T-helper 1 cell treated with Interleukin-12 subunit alpha and Interleukin-12 subunit beta and Interleukin-4 antibody, amounts not matched to agents 30 μg/mL and 1 μg/mL, for 36 hours (primary cell): ENCODE data around the gene ZNHIT2.

Experiments used
- H3K27ac Mint-ChIP-seq: one replicate; pipeline ENCODE4 v1.8.0; 2021; ENCODE audit warnings: mild to moderate bottlenecking, mixed read lengths
- H3K27me3 Mint-ChIP-seq: one replicate; pipeline ENCODE4 v1.8.0; 2021; ENCODE audit warnings: low read depth, mixed read lengths
- H3K36me3 Mint-ChIP-seq: one replicate; pipeline ENCODE4 v1.8.0; 2021; ENCODE audit warnings: low read depth, mixed read lengths
- H3K4me1 Mint-ChIP-seq: one replicate; pipeline ENCODE4 v1.8.0; 2021; ENCODE audit warnings: low read depth, mixed read lengths
- H3K4me3 Mint-ChIP-seq: one replicate; pipeline ENCODE4 v1.8.0; 2021; ENCODE audit warnings: mild to moderate bottlenecking, moderate library complexity, mixed read lengths
- H3K9me3 Mint-ChIP-seq: one replicate; pipeline ENCODE4 v1.8.0; 2021; ENCODE audit warnings: mixed read lengths

Gene ZNHIT2

DNA sequence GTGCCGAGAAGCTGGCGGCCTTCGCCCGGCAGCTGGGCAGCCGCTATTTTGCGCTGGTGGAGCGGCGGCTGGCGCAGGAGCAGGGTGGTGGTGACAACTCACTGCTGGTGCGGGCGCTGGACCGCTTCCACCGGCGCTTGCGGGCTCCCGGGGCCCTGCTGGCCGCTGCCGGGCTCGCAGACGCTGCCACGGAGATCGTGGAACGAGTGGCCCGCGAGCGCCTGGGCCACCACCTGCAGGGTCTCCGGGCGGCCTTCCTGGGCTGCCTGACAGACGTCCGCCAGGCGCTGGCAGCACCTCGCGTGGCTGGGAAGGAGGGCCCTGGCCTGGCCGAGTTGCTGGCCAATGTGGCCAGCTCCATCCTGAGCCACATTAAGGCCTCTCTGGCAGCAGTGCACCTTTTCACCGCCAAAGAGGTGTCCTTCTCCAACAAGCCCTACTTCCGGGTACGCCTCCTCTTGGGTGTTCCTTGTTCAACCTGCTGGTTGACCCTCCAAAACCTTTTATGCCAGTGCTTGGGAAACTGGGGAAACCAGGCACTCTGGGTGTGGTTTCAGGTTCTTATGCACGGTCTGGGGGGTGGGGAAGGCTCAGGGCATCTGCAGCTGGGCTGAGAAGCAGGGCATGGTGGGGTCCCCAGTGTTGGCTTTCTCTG, 8.9 kb downstream of the ZNHIT2 start:
- Mint-ChIP-seq H3K27ac (no peak overlapping the region), H3K4me3 (no peak overlapping the region), H3K27me3 (no peaks in the 10 kb centered on the region), H3K9me3 (no peaks in the 10 kb centered on the region), H3K4me1 (peaks cover 27% of the 10 kb centered on the region), H3K36me3 (peaks cover 15% of the 10 kb centered on the region)

DNA sequence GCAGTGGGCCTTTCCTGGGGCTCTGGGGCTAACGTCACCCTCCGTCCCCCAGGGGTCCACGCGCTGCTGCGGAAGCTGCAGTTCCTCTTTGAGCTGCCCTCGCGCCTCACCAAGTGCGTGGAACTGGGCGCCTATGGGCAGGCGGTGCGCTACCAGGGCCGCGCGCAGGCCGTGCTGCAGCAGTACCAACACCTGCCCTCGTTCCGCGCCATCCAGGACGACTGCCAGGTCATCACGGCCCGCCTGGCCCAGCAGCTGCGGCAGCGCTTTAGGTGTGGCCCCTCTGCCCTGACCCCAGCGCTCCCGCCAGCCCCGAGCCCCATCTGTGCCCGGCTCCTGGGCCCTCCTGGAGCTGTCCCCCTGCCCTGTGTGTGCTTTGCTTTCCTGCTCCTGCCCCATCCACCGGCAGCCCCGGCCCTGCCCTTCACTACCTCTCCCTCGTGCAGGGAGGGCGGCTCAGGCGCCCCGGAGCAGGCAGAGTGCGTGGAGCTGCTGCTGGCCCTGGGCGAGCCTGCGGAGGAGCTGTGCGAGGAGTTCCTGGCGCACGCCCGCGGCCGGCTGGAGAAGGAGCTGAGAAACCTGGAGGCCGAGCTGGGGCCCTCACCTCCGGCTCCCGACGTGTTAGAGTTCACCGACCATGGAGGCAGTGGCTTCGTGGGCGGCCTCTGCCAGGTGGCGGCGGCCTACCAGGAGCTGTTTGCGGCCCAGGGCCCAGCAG, 9.6 kb downstream of the ZNHIT2 start:
- Mint-ChIP-seq H3K9me3 (no peaks in the 10 kb centered on the region), H3K36me3 (peaks cover 17% of the 10 kb centered on the region), H3K4me3 (no peak overlapping the region), H3K27me3 (no peaks in the 10 kb centered on the region), H3K4me1 (peaks cover 25% of the 10 kb centered on the region), H3K27ac (no peak overlapping the region)

DNA sequence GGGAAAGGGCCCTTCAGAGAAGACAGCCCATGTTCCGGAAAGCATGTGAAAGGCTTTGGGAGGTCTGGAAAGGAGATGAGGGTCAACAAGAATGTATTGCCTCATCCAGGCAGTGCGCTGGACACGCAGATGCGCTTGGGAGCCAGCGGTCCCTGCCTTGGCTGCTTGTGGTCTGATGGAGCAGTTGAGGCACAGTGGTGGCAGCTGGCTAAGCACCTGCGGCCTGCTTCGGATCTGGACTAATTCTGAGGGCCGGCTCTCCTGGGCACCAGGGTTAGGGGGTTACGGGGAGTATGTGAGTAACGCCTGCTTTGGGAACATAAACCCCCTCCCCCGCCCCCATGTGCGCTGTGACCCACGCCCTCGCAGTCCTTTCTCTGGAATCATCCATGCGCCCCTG, 10.4 kb downstream of the ZNHIT2 start:
- no peak overlapping the region for H3K27ac Mint-ChIP-seq
- no peak overlapping the region for H3K4me3 Mint-ChIP-seq
- H3K27me3 Mint-ChIP-seq: no peaks in the 10 kb centered on the region
- H3K9me3 Mint-ChIP-seq: no peaks in the 10 kb centered on the region
- peaks cover 17% of the 10 kb centered on the region for H3K36me3 Mint-ChIP-seq
- peaks cover 25% of the 10 kb centered on the region for H3K4me1 Mint-ChIP-seq

DNA sequence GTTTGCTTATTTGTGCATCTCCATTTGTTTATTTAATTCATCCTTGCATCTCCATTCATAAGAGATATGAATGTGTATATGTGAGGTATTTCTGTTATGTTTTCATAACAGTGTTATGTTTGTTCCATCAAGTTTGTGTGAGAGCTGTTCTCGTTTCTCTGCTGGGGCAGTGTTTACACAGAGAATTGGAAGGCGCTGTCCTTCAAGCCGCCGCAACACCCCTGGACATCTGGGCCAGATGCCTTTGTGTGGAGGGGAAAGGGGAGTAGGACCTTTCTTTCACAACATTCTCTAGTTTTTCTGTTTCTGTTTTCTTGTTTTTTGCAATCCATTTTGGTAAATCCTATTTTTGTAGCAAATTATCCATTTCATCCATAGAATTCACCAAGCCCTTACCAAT, 12.9 kb downstream of the ZNHIT2 start:
- Mint-ChIP-seq H3K27ac (no peak overlapping the region), H3K27me3 (no peaks in the 10 kb centered on the region), H3K9me3 (no peaks in the 10 kb centered on the region), H3K4me3 (no peak overlapping the region), H3K36me3 (peaks cover 14% of the 10 kb centered on the region), H3K4me1 (peaks cover 7% of the 10 kb centered on the region)

DNA sequence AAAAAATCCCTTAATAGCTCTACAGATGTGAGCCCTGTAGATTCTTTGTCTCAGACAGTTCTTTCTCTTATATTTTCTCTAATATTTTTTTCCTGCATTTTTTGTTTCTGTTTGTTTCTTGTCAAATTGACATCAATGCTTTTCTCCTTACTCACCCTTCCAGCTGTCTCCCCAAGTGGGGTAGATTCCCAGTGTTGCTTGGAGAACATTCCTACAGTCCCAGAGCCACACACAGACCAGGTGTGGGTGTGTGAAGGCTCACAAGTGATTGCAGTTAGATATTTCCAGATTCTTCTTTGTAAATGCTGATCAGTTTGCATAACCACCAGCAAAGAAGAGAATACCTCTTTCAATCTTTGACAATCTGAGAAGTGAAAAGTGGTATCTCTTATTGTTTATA, 14.0 kb downstream of the ZNHIT2 start:
- Mint-ChIP-seq H3K27me3 (no peaks in the 10 kb centered on the region), H3K36me3 (peaks cover 18% of the 10 kb centered on the region), H3K9me3 (no peaks in the 10 kb centered on the region), H3K4me1 (peaks cover 10% of the 10 kb centered on the region), H3K4me3 (no peak overlapping the region), H3K27ac (no peak overlapping the region)

DNA sequence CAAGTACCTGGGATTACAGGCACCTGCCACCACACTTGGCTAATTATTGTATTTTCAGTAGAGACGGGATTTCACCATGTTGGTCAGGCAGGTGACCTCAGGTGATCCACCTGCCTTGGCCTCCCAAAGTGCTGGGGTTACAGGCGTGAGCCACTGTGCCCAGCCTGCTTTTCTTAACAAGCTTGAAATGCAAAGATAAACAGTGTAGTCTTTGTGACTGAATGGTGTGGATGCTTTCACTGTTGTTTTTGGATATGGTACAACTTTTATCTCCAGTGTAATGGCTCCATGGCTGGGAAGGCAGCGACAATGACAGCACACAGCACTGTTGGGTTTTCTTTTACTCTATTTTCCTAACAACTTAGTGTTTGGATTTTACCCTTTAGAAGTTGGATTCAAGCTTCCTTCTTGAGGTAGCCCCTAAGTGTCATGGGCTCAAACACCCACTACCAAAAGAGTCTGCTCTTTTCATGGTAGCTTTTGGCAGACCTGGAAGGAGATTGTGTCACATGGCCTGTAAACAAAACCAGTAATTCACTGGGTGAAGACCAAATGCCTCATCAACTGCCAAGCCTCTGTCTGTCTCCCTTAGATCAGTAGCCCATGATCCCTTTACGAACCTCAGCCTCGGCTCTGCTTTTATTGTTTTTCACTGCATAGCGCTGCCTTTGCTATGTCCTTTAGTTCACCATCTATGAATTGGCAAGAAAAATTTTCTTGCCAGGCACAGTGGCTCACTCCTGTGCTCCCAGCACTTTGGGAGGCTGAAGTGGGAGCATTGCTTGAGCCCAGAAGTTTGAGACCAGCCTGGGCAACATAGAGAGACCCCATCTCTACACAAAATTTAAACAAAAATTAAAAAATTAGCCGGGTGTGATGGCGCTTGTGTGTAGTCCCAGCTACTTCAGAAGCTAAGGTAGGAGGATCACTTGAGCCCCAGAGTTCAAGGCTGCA, 15.1 kb downstream of the ZNHIT2 start:
- no peaks in the 10 kb centered on the region for H3K9me3 Mint-ChIP-seq
- H3K4me3 Mint-ChIP-seq: no peak overlapping the region
- no peaks in the 10 kb centered on the region for H3K27me3 Mint-ChIP-seq
- peaks cover 18% of the 10 kb centered on the region for H3K36me3 Mint-ChIP-seq
- H3K4me1 Mint-ChIP-seq: peaks cover 10% of the 10 kb centered on the region
- no peak overlapping the region for H3K27ac Mint-ChIP-seq

DNA sequence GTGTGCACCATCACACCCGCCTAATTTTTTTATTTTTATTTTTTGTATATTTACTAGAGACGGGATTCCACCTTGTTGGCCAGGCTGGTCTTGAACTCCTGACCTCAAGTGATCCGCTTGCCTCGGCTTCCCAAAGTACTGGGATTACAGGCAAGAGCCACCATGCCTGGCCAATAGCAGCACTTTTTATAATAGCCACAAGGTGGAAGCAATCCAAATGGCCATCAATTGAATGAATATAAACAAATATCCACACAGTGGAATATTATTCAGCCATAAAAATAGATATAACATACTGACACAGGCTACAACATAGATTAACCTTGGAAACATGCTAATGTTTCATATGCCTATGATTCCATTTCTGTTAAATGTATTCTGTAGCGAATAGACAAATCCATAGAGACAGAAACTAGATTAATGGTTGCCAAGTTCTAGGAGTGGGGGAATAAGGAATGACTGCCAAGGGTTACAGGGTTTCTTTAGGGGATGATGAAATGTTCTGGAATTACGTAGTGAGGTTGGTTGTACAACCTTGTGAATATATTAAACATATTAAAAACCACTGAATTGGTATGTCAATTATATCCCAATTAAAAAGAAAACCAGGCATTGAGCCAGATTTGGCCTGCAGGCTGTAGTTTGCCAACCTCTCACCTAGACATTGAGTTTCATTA, 16.7 kb downstream of the ZNHIT2 start:
- Mint-ChIP-seq H3K36me3 (peaks cover 12% of the 10 kb centered on the region), H3K27me3 (no peaks in the 10 kb centered on the region), H3K27ac (no peak overlapping the region), H3K9me3 (no peaks in the 10 kb centered on the region), H3K4me3 (no peak overlapping the region), H3K4me1 (peaks cover 11% of the 10 kb centered on the region)

DNA sequence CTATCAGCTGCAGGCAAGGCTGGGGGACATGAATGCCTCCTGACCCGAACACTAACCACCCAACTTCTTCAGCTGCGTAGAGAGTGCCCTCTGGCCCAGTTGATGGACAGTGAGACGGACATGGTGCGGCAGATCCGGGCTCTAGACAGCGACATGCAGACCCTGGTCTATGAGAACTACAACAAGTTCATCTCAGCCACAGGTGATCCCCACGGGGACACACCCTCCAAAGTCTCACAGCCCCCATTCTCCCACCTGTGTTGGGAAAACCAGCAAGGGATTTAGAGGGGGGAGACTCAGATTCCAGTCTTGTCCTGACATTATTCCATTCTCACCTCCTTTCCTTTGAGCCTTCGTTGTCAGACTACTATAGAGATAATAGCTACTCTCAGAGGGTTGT, 20.6 kb downstream of the ZNHIT2 start:
- peak overlapping the region; percentile 92 for H3K4me3 Mint-ChIP-seq
- peaks cover 4% of the 10 kb centered on the region for H3K36me3 Mint-ChIP-seq
- H3K27ac Mint-ChIP-seq: no peak overlapping the region
- no peaks in the 10 kb centered on the region for H3K9me3 Mint-ChIP-seq
- no peaks in the 10 kb centered on the region for H3K27me3 Mint-ChIP-seq
- peaks cover 6% of the 10 kb centered on the region for H3K4me1 Mint-ChIP-seq

DNA sequence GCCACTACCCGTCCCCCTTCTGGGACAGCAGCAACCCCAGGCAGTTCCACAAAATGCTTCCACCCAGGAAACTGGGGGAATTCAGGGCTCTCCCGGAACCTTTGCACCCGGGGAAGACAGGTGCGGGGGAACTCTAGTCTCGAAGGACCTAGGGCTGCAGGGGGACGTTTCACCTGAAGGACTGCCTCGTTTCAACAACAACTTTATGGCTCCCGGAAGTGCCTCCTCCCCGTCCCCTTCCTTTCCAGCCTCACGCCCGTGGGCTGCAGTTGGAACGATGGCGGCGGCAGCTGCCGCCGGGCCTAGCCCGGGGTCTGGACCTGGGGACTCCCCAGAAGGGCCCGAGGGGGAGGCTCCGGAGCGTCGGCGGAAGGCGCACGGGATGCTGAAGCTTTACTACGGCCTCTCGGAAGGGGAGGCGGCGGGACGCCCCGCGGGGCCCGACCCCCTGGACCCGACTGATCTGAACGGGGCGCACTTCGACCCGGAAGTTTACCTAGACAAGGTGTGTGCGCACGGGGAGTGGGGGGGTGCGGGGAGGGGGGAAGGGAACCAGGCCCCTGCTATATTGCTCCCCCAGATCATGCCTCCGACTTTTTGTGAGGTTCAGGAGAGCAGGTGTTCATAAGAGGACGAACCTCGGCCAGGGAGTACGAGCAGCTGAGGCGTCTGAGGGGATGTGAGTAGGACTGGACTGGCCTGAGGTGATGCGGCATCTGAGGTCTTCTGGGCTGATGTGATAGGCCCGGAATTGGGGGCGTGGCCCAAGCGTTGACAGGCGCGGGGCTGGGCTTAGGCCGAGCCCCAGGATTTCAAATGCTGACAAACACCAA, 21.3 kb downstream of the ZNHIT2 start, which contains the start of gene VPS51:
TSS of gene VPS51 (plus strand) at position 241 of the 833 bp plus-strand sequence. CDS start at position 278, 37 bp downstream.
- Mint-ChIP-seq H3K4me1 (peaks cover 6% of the 10 kb centered on the region), H3K9me3 (no peaks in the 10 kb centered on the region), H3K4me3 (peak within 1 kb of the TSS; percentile 92), H3K27me3 (no peaks in the 10 kb centered on the region), H3K36me3 (peaks cover 4% of the 10 kb centered on the region), H3K27ac (peak within 1 kb of the TSS; percentile 96)

DNA sequence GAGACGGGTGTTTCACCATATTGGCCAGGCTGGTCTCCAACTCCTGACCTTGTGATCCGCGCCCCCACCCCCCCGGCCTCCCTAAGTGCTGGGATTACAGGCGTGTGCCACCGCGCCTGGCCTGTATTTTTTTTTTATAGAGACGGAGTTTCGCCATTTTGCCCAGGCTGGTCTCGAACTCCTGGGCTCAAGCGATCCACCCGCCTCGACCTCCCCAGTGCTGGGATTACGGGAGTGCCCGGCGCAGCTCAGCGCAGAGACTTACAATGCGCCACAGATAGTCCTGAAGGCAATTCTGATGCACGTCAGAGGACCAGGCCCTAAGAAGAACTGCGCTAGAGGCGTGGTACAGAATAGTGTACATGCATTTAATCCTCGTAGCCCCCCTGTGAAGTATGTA, 22.1 kb downstream of the ZNHIT2 start:
- no peaks in the 10 kb centered on the region for H3K9me3 Mint-ChIP-seq
- H3K27me3 Mint-ChIP-seq: no peaks in the 10 kb centered on the region
- peaks cover 6% of the 10 kb centered on the region for H3K4me1 Mint-ChIP-seq
- H3K36me3 Mint-ChIP-seq: peaks cover 4% of the 10 kb centered on the region
- peak overlapping the region; percentile 96 for H3K27ac Mint-ChIP-seq
- peak overlapping the region; percentile 92 for H3K4me3 Mint-ChIP-seq

DNA sequence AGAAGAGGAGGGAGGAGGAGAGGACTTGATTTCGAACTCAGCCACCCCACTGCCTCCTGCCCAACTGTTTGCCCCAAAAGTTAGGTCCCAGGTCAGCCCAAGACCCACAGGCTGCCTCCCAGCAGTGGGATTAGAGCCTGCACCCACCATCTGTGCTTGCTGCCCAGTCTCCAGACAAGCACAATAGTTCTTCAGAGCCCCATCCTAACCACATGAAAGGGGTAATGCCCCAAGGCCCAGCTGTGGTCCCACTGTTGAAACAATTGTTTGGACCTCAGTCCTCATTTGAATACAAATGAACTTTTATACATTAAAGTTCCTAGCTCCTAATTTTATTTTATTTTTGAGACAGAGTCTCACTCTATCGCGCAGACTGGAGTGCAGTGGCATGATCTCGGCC, 26.9 kb downstream of the ZNHIT2 start:
- no peak overlapping the region for H3K4me3 Mint-ChIP-seq
- H3K9me3 Mint-ChIP-seq: no peaks in the 10 kb centered on the region
- peaks cover 10% of the 10 kb centered on the region for H3K36me3 Mint-ChIP-seq
- no peaks in the 10 kb centered on the region for H3K27me3 Mint-ChIP-seq
- H3K27ac Mint-ChIP-seq: no peak overlapping the region
- H3K4me1 Mint-ChIP-seq: peaks cover 4% of the 10 kb centered on the region

DNA sequence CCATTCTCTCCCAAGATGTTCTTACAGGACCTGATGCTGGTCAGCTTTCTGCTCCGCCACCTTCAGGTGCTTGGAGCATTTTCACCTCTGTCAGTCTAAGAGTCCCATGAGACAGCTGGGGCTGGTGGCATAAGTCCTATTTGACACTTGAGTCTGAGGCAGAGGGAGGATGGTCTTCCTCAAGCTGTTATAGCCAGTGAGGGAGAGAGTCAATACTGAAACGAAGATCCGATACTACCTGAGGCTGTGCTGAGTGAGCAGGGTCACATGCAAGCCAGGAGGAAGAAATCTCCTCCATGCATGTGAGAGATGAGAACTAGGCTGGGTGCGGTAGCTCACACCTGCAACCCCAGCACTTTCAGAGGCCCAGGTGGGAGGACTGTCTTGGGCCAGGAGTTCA, 27.9 kb downstream of the ZNHIT2 start:
- H3K27me3 Mint-ChIP-seq: no peaks in the 10 kb centered on the region

DNA sequence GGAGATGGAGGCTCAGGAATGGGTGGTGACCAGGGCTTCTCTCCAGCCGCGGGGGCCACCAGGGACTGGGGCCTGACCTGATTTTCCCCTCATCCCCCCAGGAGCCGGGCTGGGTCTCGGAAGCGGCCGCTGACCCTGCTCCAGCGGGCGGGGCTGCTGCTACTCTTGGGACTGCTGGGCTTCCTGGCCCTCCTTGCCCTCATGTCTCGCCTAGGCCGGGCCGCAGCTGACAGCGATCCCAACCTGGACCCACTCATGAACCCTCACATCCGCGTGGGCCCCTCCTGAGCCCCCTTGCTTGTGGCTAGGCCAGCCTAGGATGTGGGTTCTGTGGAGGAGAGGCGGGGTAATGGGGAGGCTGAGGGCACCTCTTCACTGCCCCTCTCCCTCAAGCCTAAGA, 29.7 kb downstream of the ZNHIT2 start:
- Mint-ChIP-seq H3K4me3 (no peak overlapping the region), H3K9me3 (no peaks in the 10 kb centered on the region), H3K27ac (no peak overlapping the region), H3K27me3 (no peaks in the 10 kb centered on the region), H3K36me3 (peaks cover 18% of the 10 kb centered on the region), H3K4me1 (peaks cover 25% of the 10 kb centered on the region)

More for the DNA sequence above, 27.9 kb downstream of the ZNHIT2 start:
- no peak overlapping the region for H3K4me3 Mint-ChIP-seq
- no peak overlapping the region for H3K27ac Mint-ChIP-seq
- peaks cover 12% of the 10 kb centered on the region for H3K36me3 Mint-ChIP-seq
- peaks cover 12% of the 10 kb centered on the region for H3K4me1 Mint-ChIP-seq
- no peaks in the 10 kb centered on the region for H3K9me3 Mint-ChIP-seq
